HG03439 (cell line): ENCODE data around the gene NRF1.
"Not testable (repeated sequence)": the region's sequence is repeated elsewhere in the genome, so short reads cannot be mapped to it uniquely, and the experiment has no call there.

Experiments
- ATAC-seq: cut with Tn5 transposase; IDR thresholded peaks from one replicate; pipeline ENCODE4 v1.9.1; 2021; ENCODE audit warnings: mild to moderate bottlenecking, moderate library complexity; ENCODE audit not compliant: unreplicated experiment

The NRF1 gene

DNA sequence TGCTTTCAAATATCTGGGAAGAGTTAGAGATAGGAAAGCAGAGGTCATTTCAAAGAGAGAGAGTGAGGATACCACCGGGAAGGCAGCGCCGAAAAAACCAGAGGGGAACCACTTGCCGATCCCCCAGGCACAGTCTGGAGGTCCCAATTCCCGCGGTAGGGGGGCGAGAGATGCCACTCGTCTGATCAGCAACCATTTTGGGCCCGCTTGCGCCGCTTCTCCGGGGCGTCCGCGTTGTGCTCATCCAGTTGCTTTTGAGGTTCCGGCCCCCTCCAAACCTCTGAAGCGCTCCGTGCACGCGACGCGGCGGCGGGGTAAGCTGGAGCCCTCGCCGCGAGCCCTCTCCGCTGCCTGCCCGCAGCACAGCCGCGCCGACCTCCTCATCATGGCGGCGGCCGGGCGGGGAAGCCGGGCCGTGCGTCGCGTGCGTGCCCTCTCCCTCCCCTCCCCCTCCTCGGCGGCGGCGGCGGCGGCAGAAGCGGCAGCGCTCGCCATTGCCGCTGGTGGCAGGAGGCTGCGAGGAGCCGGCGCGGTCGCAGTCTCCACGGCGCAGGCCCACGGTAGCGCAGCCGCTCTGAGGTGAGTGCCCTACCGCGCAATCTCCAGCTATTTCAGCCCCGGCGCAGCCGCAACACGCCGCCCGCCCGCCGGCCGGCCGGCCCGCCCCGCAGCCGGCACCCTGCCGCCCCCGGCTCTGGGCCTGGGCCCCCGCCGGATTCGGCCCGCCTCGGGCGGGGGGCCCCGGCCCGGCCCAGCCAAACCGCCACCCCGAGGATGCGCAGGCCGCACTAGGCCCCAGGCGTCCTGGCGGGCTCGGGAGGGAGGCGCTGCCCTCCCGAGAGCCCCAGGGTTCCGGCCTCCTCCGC, at the start of gene NRF1:
Gene NRF1 (plus strand): TSS at position 475 of the 866 bp plus-strand sequence. CDS start 45,632 bp downstream, outside the sequence.
- ATAC-seq: peak; percentile 74

DNA sequence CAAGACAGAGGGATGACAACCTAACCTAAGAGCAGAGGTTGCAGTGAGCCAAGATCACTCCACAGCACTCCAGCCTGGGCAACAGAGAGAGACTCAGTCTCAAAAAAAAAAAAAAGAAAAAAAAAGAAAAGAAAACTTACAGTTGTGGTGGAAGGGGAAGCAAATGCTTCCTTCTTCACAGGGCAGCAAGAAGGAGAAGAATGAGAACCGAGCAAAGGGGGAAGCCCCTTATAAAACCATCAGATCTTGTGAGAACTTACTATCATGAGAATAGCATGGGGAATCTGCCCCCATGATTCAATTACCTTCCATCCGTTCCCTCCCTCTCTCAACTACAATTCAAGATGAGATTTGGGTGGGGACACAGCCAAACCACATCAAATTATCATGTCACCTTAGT, 45.2 kb upstream of the NRF1 start:
- not testable (repeated sequence) for ATAC-seq

DNA sequence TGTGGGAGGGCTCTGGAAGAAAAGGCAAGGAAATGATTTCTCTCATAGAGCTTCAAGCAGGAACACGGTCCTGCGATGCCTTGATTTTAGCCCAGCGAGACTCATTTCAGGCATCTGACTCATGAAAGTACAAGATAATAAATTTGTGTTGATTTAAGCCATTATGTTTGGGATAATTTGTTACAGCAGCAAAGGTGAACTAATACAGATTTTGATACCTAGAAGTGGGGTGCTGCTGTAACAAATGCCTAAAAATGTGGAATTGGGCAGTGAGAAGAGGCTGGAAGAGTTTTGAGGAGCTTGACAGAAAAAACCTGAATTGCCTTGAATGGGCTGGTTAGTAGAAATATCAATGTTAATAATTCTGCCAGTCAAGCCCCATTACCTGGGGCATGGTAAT, 44.1 kb upstream of the NRF1 start:
- no peak for ATAC-seq

DNA sequence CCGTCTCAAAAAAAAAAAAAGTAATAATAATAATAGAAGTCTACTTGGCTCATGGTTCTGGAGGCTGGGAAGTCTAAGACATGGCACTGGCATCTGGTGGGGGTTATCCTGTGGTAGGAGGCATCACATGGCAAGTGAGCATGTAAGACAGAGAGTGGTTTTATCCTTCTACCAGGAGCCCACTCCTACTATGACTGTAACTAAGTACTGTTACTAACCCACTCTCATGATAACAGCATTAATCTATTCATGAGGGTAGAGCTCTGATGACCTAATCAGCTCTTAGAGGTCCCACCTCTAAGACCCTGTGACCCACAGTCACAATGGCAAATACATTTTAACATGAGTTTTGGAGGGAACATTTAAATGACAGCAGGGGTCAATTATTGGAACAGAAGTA, 43.3 kb upstream of the NRF1 start:
- no peak for ATAC-seq

DNA sequence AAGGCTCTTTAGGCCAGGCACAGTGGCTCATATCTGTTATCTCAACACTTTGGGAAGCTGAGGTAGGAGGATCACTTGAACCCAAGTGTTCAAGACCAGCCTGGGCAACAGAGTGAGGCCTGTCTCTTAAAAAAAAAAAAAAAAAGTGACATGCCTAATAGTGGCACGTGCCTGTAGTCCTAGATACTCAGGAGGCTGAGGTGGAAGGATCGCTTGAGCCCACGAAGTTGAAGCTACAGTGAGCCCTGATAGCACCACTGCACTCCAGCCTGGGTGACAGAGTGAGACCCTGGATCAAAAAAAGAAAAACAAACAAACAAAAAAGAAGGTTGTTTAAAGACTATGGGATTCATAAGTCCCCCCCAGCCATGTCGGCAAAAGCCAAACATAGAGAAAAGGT, 42.2 kb upstream of the NRF1 start:
- no peak for ATAC-seq

DNA sequence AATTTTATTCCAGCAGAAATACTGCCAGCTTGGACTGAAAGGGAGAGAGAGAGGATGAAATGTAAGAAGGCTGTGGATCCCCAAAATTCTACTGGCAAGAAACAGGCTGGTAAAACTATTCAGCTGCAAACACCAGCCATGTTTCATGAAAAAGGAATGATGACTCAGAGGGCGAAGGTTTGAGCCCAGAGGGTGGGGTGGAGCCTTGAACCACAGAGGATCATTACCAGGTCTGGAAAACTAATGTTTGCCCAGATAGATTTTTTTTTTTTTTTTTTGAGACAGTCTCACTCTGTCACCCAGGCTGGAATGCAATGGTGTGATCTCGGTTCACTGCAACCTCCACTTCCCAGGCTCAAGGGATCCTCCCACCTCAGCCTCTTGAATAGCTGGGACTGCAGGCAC, 41.7 kb upstream of the NRF1 start:
- ATAC-seq: no peak

DNA sequence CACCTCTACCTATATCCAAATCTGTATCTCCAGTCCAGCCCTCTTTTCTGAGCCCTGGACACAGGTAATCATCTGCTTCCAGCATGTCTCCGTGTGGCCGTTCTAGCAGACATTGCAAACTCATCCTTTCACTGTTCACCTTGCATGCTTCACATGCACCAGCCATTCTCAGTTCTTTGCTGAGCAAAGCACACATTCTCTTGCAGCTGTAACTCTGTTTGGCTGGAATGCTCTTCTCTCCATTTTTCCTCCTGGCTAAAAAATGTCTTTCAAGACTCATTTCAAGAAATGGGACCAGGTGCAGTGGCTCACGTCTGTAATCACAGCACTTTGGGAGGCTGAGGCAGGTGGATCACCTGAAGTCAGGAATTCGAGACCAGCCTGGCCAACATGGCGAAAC, 40.3 kb upstream of the NRF1 start:
- ATAC-seq: no peak

DNA sequence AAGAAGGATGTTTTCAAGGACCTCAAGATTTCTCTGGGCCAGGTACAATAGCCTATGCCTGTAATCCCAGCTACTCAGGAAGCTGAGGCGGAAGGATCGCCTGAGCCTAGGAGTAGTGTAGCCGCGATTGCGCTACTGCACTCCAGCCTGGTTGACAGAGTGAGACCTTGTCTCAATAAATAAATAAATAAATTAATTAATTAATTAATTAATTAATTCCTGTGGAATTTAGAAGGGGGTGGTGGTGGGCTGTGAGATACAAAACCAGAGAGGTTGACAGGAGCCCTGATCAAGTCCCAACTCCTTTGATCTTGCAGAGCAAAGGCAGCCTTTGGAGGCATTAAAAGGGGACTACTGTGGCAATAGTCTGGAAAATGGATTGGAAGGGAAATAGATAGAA, 39.3 kb upstream of the NRF1 start:
- no peak for ATAC-seq

DNA sequence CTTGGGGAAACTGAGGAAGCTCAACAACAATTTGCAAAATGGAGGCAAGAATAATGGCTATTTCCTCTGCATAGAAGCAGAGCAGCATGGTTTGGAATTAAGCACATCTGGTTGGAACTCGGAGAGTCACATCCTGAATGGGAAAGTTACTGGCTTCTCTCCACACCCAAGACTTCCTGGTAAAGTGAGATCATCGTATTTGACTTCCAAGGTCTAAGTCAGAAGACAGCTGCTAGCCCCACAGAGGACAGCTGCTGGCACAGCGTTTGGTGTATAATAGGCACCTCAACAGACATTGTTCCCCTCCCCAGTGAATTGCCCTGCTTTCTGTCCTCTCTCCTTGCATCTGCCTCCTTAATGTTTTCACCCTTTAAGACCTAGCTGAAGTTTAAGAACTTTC, 37.0 kb upstream of the NRF1 start:
- ATAC-seq: no peak

DNA sequence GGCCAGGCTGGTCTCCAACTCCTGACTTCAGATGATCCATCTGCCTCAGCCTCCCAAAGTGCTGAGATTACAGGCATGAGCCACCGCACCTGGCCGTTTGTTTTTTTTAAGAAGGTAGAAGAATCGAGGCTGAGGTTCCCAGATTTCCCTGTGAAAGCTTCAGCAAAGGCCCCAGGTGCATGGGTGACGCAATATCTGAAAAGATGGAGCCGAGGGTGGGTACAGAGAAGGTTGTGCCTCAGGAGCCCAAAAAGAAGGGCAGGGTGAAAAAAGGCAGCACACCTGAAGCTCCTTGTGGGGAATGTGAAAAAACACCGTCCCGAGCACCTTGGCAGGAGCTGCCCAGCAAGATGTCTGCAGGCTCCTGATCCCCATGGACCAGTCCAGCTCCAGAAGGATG, 35.8 kb upstream of the NRF1 start:
- no peak for ATAC-seq

DNA sequence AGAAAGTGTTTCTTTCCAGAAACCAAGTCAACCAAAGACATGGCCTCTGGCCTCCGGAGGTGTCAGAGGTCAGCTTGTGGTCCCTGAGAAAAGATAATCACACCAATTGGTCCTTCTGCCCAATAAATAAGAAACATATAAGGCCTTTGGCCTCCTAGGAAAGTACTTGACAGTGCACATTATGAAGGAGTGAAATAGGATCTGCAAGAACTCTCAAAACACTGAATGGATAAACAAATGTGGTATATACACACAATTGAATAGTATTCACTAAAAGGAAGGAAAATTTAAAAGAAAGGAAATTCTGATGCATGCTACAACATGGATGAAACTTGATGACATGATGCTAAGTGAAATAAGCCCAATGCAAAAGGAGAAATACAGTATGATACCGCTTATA, 35.4 kb upstream of the NRF1 start:
- no peak for ATAC-seq

DNA sequence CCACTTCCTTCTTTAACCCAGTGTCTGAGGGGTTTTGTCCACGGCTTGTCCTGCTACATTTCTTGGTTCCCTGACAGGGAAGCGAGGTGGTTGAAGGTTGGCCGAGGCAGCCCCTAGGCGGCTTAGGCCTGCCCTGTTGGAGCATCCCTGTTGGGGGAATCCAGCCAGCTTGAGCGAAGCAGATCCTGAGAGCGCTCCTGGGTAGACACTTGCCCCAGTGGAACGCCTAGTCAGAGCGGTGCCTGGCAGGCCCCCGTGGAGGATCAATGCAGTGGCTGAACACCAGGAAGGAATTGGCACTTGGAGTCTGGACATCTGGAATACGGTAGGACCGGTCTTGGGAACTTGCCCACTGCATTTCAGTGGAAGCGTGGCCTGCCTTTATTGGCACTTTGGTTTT, 32.7 kb upstream of the NRF1 start:
- no peak for ATAC-seq

DNA sequence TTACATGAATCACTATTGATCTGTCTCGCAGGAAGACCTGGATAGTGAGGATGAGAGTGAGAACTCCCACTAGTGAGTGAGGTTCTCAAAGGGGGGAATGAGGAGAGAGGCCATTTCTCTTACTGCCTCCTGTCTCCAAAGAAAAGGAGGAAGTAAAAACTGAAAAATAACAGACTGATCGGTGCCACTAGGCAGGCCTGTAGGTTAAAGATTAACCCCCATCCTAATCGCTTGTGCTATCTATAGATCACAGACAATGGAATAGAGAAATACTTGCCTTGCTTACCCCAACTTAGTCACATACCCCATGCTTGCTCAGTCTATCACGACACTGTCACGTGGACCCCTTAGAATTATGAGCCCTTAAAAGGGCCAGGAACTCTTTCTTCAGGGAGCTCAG, 25.3 kb upstream of the NRF1 start:
- not testable (repeated sequence) for ATAC-seq

DNA sequence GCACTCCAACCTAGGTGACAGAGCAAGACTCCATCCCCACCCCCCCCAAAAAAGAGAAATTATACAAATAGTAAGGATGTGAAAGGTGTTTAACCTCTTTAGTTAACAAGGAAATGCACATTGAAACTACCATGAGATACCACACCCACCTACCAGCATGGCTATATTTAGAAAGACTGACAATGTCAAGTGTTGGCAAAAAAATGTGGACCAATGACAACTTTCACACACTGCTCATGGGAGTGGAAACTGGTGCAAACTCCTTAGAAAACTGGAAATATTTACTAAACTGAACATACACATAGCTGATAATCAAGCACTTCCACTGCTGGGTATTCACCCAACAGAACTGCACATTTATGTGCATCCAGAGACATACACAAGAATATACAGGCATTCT, 23.3 kb upstream of the NRF1 start:
- no peak for ATAC-seq

DNA sequence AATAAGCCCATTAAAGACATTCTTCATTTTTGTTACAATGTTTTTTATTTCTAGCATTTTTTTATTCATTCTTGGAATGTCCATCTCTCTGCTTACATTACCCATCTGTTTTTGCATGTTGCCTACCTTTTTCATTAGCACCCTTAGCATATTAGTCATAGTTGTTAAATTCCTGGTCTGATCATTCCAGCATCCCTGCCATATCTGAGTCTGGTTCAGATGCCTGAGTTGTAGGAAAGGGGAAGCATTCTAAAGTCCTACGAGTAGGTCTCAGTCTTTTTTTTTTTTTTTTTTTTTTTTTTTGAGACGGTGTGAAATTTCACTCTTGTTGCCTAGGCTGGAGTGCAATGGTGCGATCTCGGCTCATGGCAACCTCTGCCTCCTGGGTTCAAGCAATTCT, 19.7 kb upstream of the NRF1 start:
- no peak for ATAC-seq

DNA sequence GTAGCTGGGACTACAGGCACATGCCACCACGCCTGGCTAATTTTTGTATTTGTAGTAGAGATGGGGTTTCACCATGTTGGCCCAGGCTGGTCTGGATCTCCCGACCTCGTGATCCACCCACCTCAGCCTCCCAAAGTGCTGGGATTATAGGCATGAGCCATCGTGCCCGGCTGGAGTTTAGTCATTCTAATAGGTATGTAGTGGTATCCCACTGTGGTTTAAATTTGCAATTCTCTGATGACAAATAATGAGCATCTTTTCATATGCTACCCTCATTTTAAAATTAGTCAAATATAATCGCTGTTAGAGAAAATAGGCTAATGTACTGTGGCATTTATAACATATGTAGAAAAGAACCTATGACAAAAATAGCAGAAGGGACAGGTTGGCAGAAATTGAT, 15.1 kb upstream of the NRF1 start:
- not testable (repeated sequence) for ATAC-seq

DNA sequence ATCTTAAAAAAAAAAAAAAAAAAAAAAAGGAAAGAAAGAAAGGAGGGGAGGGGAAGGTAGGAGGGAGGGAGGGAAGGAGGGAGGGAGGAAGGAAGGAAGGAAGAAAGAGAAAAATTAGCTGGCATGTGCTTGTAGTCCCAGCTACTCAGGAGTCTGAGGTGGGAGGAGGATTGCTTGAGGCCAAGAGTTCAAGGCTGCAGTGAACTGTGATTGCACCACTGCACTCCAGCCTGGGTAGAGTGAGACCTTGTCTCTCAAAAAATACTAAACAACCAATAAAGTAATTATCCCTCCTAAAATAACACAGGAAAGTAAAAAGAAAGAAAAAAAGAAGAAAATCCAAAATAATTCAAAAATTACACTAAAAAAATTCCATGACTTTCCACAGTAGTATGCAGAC, 13.8 kb upstream of the NRF1 start:
- ATAC-seq: no peak

DNA sequence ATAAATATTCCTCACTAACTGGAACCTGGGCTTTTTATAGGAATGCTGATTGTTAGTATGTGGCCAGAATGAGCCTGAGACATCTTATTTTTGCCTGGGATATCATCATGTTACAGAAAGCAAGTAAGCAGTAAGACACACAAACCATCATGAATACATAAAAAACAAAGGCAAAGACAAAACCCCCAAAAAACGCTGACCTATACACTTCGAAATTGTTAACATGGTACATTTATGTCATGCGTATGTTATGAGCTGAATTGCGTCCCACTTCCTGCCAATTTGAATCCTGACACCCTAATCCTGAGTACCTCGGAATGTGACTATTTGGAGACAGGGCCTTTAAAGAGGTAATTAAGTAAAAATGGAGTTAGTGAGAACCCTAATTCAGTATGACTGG, 12.3 kb upstream of the NRF1 start:
- no peak for ATAC-seq

DNA sequence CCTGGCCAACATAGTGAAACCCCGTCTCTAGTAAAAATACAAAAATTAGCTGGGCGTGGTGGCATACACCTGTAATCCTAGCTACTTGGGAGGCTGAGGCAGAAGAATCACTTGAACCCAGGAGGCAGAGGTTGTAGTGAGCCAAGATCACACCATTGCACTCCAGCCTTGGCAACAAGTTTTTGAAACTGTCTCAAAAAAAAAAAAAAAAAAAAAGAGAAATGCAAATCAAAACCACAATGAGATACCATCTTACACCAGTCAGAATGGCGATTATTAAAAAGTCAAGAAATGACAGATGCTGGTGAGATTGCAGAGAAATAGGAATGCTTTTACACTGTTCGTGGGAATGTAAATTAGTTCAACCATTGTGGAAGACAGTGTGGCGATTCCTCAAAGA, 7.9 kb upstream of the NRF1 start:
- ATAC-seq: not testable (repeated sequence)

DNA sequence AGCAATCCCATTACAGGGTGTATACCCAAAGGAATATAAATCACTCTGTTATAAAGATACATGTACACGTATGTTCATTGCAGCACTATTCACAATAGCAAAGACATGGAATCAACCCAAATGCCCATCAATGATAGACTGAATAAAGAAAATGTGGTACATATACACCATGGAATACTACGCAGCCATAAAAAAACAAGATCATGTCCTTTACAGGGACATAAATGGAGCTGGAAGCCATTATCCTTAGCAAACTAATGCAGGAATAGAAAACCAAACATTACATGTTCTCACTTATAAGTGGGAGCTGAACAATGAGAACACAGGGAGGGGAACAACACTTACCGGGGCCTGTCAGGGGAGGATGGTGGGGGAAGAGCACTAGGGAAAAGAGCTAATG, 7.5 kb upstream of the NRF1 start:
- ATAC-seq: not testable (repeated sequence)

DNA sequence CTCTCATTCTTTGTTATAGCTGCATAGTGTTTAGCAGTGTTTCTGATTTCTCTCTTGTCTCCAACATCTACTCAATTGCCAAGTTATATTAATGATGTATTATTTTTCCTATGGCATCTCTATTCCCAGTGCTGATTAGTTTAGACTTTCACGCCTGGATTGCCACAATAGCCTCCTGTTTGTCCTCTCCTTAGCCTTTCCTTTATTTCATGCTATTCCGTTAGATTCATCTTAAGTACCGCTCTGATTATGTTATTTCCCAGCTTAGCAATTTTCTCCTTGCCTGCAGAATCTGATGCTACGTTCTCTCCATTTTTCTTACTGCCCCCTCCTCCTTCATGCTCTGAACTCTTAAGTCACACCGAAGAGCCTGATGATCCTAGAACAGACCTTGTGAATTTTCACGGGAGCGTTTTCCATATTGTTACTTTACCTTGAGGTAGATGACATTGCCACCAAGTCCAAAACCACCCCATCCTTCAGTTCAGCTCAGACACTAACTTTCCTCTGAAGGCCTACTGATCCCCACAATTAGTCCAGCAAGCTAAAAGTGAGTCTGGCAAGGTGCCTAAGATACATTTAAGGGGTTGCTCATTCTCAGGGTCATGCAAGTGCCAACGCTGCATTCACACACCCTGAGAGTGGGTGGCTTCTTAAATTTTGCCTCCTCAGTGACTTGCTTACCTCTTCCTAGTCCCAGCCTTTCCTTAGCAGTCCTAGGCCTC, 6.6 kb upstream of the NRF1 start:
- no peak for ATAC-seq

DNA sequence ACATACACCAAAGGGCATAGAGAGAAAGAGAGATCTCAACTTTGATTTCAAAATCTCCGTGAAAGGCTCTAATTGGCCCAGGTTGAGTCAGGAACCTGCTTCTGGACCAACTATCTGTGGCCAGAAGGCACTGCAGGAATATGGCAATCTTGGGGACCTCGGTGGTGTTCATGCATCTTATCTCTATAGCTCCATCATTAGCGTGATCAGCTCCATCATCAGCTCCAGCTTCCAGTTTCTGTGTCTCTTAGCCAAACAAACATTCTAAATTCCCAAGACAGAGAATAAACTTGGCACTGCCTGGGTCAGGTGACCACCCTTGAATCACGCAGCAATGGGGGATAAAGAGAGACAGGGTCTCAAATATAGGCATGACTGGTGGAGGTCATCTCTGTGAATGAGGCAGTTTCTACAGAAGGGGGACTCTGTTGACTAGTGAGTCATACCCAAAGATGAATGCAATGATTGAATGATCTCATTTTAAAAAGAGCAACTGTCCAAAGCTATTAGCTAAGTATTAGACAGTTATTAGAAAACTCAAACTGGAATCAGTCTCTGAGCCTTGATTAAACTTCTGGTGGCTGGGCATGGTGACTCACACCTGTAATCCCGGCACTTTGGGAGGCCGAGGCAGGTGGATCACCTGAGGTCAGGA, 5.4 kb upstream of the NRF1 start:
- no peak for ATAC-seq
